IMR-90 (cell line): ENCODE data around the gene NOXO1. TPM values are rescaled to one million over a fixed set of nuclear protein-coding genes. Genes with fewer than 3 reads are reported as not detected.

Experiments
- ATAC-seq: fragments of 200-7000 bp; cut with Tn5 transposase; 2 replicates; pipeline ENCODE4 v1.9.1; 2020; ENCODE audit warnings: low read depth, mild to moderate bottlenecking, moderate library complexity
- BruUV-seq: library from RNA; stranded (reverse); fragments of 400-500 nt; replicated peaks from 2 replicates; lab custom pipeline; 2021; lab: Mats Ljungman, UMichigan
- CTCF ChIA-PET: fragments of 300-600 bp; formaldehyde crosslinking; extraction: SDS; loops from one replicate; lab custom pipeline; 2021; ENCODE audit warnings: antibody characterized with exemption; lab: Yijun Ruan, JAX
- POLR2A ChIA-PET: fragments of 300-600 bp; sonication (Branson Sonifier 250); formaldehyde crosslinking; loops from one replicate; lab custom pipeline; 2022; ENCODE audit warnings: antibody characterized with exemption; ENCODE audit not compliant: unreplicated experiment; lab: Charles Lee
- DNase-seq: peaks from one replicate; pipeline ENCODE4 v3.0.0; 2013
- H2AFZ ChIP-seq: replicated peaks from 2 replicates; pipeline ENCODE3; 2013; ENCODE audit warnings: low read length, mild to moderate bottlenecking; ENCODE audit not compliant: poor library complexity
- H2AK5ac ChIP-seq: 2 replicates; pipeline ENCODE4 v1.6.1; 2013; ENCODE audit warnings: low read depth, low read length, inconsistent platforms
- H2AK9ac ChIP-seq: replicated peaks from 2 replicates; pipeline ENCODE3; 2013; ENCODE audit warnings: mild to moderate bottlenecking, low read depth, low read length, moderate library complexity; ENCODE audit not compliant: poor library complexity
- H2BK120ac ChIP-seq: 2 replicates; pipeline ENCODE4 v1.6.1; 2013; ENCODE audit warnings: low read depth, low read length, inconsistent platforms
- H2BK15ac ChIP-seq: 3 replicates; pipeline ENCODE4 v1.6.1; 2013; ENCODE audit warnings: low read depth, low read length, inconsistent platforms
- H2BK20ac ChIP-seq: 2 replicates; pipeline ENCODE4 v1.6.1; 2013; ENCODE audit warnings: low read depth, mild to moderate bottlenecking, inconsistent platforms, low read length, moderate library complexity
- H2BK5ac ChIP-seq: 2 replicates; pipeline ENCODE4 v1.6.1; 2013; ENCODE audit warnings: mild to moderate bottlenecking, low read depth, low read length, inconsistent platforms; ENCODE audit not compliant: poor library complexity, severe bottlenecking
- H3K14ac ChIP-seq: replicated peaks from 2 replicates; pipeline ENCODE4 v1.6.1; 2013; ENCODE audit warnings: low read depth, low read length, inconsistent platforms
- H3K18ac ChIP-seq: 2 replicates; pipeline ENCODE4 v1.6.1; 2013; ENCODE audit warnings: low read depth, low read length, control low read depth
- H3K23ac ChIP-seq: 2 replicates; pipeline ENCODE4 v1.6.1; 2013; ENCODE audit warnings: low read depth, low read length, inconsistent platforms
- H3K27ac ChIP-seq: 2 replicates; pipeline ENCODE4 v1.5.1; 2013; ENCODE audit warnings: mild to moderate bottlenecking, control low read depth, low read length; ENCODE audit not compliant: insufficient read depth
- H3K27me3 ChIP-seq: 2 replicates; pipeline ENCODE4 v1.6.1; 2013; ENCODE audit warnings: low read length; ENCODE audit not compliant: control insufficient read depth, insufficient read depth
- H3K36me3 ChIP-seq: 2 replicates; pipeline ENCODE4 v1.6.1; 2013; ENCODE audit warnings: low read length, mixed read lengths; ENCODE audit not compliant: control insufficient read depth, insufficient read depth
- H3K4ac ChIP-seq: 2 replicates; pipeline ENCODE4 v1.6.1; 2013; ENCODE audit warnings: low read depth, low read length, inconsistent platforms
- H3K4me1 ChIP-seq: 2 replicates; pipeline ENCODE4 v1.6.1; 2013; ENCODE audit warnings: low read length, mixed read lengths; ENCODE audit not compliant: control insufficient read depth, insufficient read depth
- H3K4me2 ChIP-seq: 2 replicates; pipeline ENCODE4 v1.6.1; 2013; ENCODE audit warnings: low read depth, mild to moderate bottlenecking, control low read depth, low read length, moderate library complexity
- H3K4me3 ChIP-seq: 2 replicates; pipeline ENCODE4 v1.5.1; 2013; ENCODE audit warnings: low read depth, mild to moderate bottlenecking, control low read depth, low read length, moderate library complexity; ENCODE audit not compliant: insufficient read depth
- H3K56ac ChIP-seq: 2 replicates; pipeline ENCODE4 v1.6.1; 2013; ENCODE audit warnings: low read length, inconsistent platforms; ENCODE audit not compliant: insufficient read depth; ENCODE audit errors: extremely low read depth
- H3K79me1 ChIP-seq, 2 experiments: 2 replicates each; pipeline ENCODE4 v1.6.1; 2013; ENCODE audit warnings: low read length in 2 of 2, inconsistent platforms in 1 of 2, low read depth in 1 of 2
- H3K9ac ChIP-seq: 2 replicates; pipeline ENCODE4 v1.6.1; 2013; ENCODE audit warnings: low read depth, low read length, control low read depth
- H3K9me1 ChIP-seq: 2 replicates; pipeline ENCODE4 v1.6.1; 2013; ENCODE audit warnings: low read length, inconsistent platforms; ENCODE audit not compliant: insufficient read depth
- H3K9me3 ChIP-seq: 2 replicates; pipeline ENCODE4 v1.6.1; 2013; ENCODE audit warnings: low read length; ENCODE audit not compliant: control insufficient read depth, insufficient read depth
- H4K20me1 ChIP-seq: 2 replicates; pipeline ENCODE4 v1.6.1; 2013; ENCODE audit warnings: low read length, inconsistent platforms; ENCODE audit not compliant: insufficient read depth
- H4K5ac ChIP-seq: 2 replicates; pipeline ENCODE4 v1.6.1; 2013; ENCODE audit warnings: mild to moderate bottlenecking, low read depth, low read length, control low read depth
- H4K8ac ChIP-seq, 2 experiments: 2 replicates each; pipeline ENCODE4 v1.6.1; 2013; ENCODE audit warnings: low read depth in 2 of 2, low read length in 2 of 2, control low read depth in 1 of 2, inconsistent platforms in 1 of 2
- H4K91ac ChIP-seq: 2 replicates; pipeline ENCODE4 v1.6.1; 2013; ENCODE audit warnings: low read depth, low read length, inconsistent platforms; ENCODE audit not compliant: insufficient read depth
- CHD1 ChIP-seq: IDR thresholded peaks from 2 replicates; pipeline ENCODE4 v1.6.1; 2012; ENCODE audit warnings: low read depth, low read length, improper control_type of control experiment
- CTCF ChIP-seq: conservative IDR thresholded peaks from 2 replicates; pipeline ENCODE4 v1.5.1; 2012; ENCODE audit warnings: mild to moderate bottlenecking, low read depth, low read length, improper control_type of control experiment
- ELK1 ChIP-seq: fragments of 150-350 bp; IDR thresholded peaks from 2 replicates; pipeline ENCODE4 v1.6.1; 2016; ENCODE audit warnings: low read depth, mild to moderate bottlenecking, low read length, moderate library complexity, borderline replicate concordance
- FOS ChIP-seq: fragments of 150-350 bp; IDR thresholded peaks from 2 replicates; pipeline ENCODE4 v1.6.1; 2016; ENCODE audit warnings: low read depth, low read length
- MAFK ChIP-seq: IDR thresholded peaks from 2 replicates; pipeline ENCODE4 v1.6.1; 2012; ENCODE audit warnings: low read depth, low read length, improper control_type of control experiment
- NFE2L2 ChIP-seq: fragments of 150-350 bp; IDR thresholded peaks from 2 replicates; pipeline ENCODE4 v1.6.1; 2016; ENCODE audit warnings: low read depth, mild to moderate bottlenecking, low read length
- POLR2A ChIP-seq: IDR thresholded peaks from 2 replicates; pipeline ENCODE4 v1.6.1; 2012; ENCODE audit warnings: mild to moderate bottlenecking, low read depth, low read length
- RCOR1 ChIP-seq: IDR thresholded peaks from 2 replicates; pipeline ENCODE4 v1.6.1; 2012; ENCODE audit warnings: mild to moderate bottlenecking, low read length, improper control_type of control experiment; ENCODE audit not compliant: insufficient replicate concordance
- RFX5 ChIP-seq: IDR thresholded peaks from 2 replicates; pipeline ENCODE4 v1.8.0; 2012; ENCODE audit warnings: low read depth, mild to moderate bottlenecking, low read length, moderate library complexity
- SMC3 ChIP-seq: fragments of 150-350 bp; IDR thresholded peaks from 2 replicates; pipeline ENCODE4 v1.6.1; 2016; ENCODE audit warnings: low read depth, mild to moderate bottlenecking, antibody characterized with exemption, low read length, moderate library complexity
- WGBS, 2 experiments: methylation state at CpG; one replicate each; pipeline versions ENCODE4 v1.1.5 to v1.1.7; 2013; ENCODE audit warnings: missing lambda C conversion rate in 2 of 2; ENCODE audit not compliant: insufficient read length in 1 of 2; ENCODE audit errors: extremely low coverage in 2 of 2; 5-methylcytosine and 5-hydroxymethylcytosine counted together
- dilution Hi-C: fragments of 300-500 bp; cut with HindIII; formaldehyde crosslinking; loops from one replicate; pipeline ENCODE4 v1.14.3; 2018; ENCODE audit warnings: low sequenced_read_pairs; ENCODE audit not compliant: unreplicated experiment
- in situ Hi-C: fragments of 300-500 bp; cut with MboI; formaldehyde crosslinking; loops from 3 replicates; pipeline ENCODE4 v1.14.3; 2019; ENCODE audit warnings: low sequenced_read_pairs, inconsistent platforms, mixed read lengths
- intact Hi-C: fragments of 100-400 bp; cut with micrococcal nuclease; formaldehyde crosslinking; loops from 2 replicates; pipeline ENCODE4 v1.10.0; 2022
- polyA plus RNA-seq, 3 experiments: library from polyadenylated mRNA; depleted of rRNA; stranded (reverse); fragments of >200 nt; gene quantifications; 2 replicates each; pipeline ENCODE4 v1.2.3, GENCODE V29; 2012; ENCODE audit warnings: low replicate concordance in 1 of 3
- total RNA-seq: library from RNA; depleted of rRNA; stranded (reverse); fragments of >200 nt; gene quantifications from 2 replicates; pipeline ENCODE4 v1.2.3, GENCODE V29; 2012
- TF ChIP-seq, protein P1 (sequence below): fragments of 150-350 bp; IDR thresholded peaks from 2 replicates; pipeline ENCODE4 v1.6.1; 2017; ENCODE audit warnings: mild to moderate bottlenecking, antibody characterized with exemption, low read length, low read depth

The NOXO1 gene
- total and polyA plus RNA-seq, 2 of the 4 experiments (the other 2 are of a cell fraction), result 0.56 TPM; not detected in 1

GRCh38 chr16:1989209-1990100 is 8.2 kb upstream of the NOXO1 start, which contains the start of gene SYNGR3:
Gene SYNGR3 (plus strand): TSS chr16:1989970. CDS start chr16:1990103, 133 bp downstream.
- dilution Hi-C loops (no loop called here), in situ Hi-C loops (no loop called here), intact Hi-C loops (no loop called here)
- Histone ChIP-seq H3K14ac (no peak within 1 kb of the TSS), H3K27me3 (peaks cover 17% of the 10 kb centered on the region), H2AK9ac (peak within 1 kb of the TSS; percentile 76), H3K23ac (0 out of 2 replicates have a peak within 1 kb of the TSS, but pooled peaks have one; percentile 66), H2BK20ac (no peak within 1 kb of the TSS), H2BK5ac (no peak within 1 kb of the TSS), H3K79me1 (peaks cover 21 to 29% of the 10 kb centered on the region in 2 experiments), H3K27ac (no peak within 1 kb of the TSS), H3K56ac (no peak within 1 kb of the TSS), H2BK15ac (no peak within 1 kb of the TSS), H3K4me3 (peak within 1 kb of the TSS; percentile 52), H3K4me2 (peak within 1 kb of the TSS; percentile 89), H3K18ac (no peak within 1 kb of the TSS), H3K9me1 (peaks cover 20% of the 10 kb centered on the region), H3K9ac (no peak within 1 kb of the TSS), H2AFZ (peak within 1 kb of the TSS; percentile 84), H4K8ac (no peak within 1 kb of the TSS), H2AK5ac (peak within 1 kb of the TSS; percentile 68), H3K4ac (peak within 1 kb of the TSS; percentile 24; the same call in 1 of the 2 replicates), H3K36me3 (peaks cover 13% of the 10 kb centered on the region), H2BK120ac (no peak within 1 kb of the TSS), H4K20me1 (no peaks in the 10 kb centered on the region), H3K9me3 (peaks cover 2% of the 10 kb centered on the region; the same call in 1 of the 2 replicates), H4K5ac (0 out of 2 replicates have a peak within 1 kb of the TSS, but pooled peaks have one; percentile 23), H4K91ac (no peak within 1 kb of the TSS), H3K4me1 (peaks cover 21% of the 10 kb centered on the region)
- CTCF ChIA-PET, result no interaction called here
- 0% methylated on average over 9 of the region's 67 CpGs; no CpG with 5 or more reads in 1 of the 2 experiments for WGBS, 2 experiments
- DNase-seq, result no peak
- BruUV-seq, result no TSS peak
- peak; percentile 18 for ATAC-seq
- TF ChIP-seq MAFK (no peak), RFX5 (no peak), POLR2A (no peak), CTCF (no peak), FOS (no peak), RCOR1 (no peak), ELK1 (no peak), CHD1 (no peak), NFE2L2 (no peak), SMC3 (no peak)
- TF ChIP-seq, protein P1, sequence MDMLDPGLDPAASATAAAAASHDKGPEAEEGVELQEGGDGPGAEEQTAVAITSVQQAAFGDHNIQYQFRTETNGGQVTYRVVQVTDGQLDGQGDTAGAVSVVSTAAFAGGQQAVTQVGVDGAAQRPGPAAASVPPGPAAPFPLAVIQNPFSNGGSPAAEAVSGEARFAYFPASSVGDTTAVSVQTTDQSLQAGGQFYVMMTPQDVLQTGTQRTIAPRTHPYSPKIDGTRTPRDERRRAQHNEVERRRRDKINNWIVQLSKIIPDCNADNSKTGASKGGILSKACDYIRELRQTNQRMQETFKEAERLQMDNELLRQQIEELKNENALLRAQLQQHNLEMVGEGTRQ, result no peak
- POLR2A ChIA-PET, result no interaction called here
